ENCODE data around the gene MYOZ2.

The MYOZ2 gene

GRCh38 chr4:119128148-119128547 is 7.5 kb upstream of the MYOZ2 start:
- DNase-seq (ENCODE audit: extremely low read depth, low read depth) = no peak
- TF ChIP-seq, protein P1, sequence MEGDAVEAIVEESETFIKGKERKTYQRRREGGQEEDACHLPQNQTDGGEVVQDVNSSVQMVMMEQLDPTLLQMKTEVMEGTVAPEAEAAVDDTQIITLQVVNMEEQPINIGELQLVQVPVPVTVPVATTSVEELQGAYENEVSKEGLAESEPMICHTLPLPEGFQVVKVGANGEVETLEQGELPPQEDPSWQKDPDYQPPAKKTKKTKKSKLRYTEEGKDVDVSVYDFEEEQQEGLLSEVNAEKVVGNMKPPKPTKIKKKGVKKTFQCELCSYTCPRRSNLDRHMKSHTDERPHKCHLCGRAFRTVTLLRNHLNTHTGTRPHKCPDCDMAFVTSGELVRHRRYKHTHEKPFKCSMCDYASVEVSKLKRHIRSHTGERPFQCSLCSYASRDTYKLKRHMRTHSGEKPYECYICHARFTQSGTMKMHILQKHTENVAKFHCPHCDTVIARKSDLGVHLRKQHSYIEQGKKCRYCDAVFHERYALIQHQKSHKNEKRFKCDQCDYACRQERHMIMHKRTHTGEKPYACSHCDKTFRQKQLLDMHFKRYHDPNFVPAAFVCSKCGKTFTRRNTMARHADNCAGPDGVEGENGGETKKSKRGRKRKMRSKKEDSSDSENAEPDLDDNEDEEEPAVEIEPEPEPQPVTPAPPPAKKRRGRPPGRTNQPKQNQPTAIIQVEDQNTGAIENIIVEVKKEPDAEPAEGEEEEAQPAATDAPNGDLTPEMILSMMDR (IDR thresholded peaks at IDR 0.05; ENCODE audit: low read depth, low read length) = no peak

- TF ChIP-seq, protein P1 (IDR thresholded peaks at IDR 0.05; ENCODE audit: low read depth, low read length) = no peak
- DNase-seq (ENCODE audit: extremely low read depth, low read depth) = peak; percentile 40
These were observed 5.1 kb upstream of the MYOZ2 start for GRCh38 chr4:119130365-119131065.

GRCh38 chr4:119131164-119131563 is 4.5 kb upstream of the MYOZ2 start:
- TF ChIP-seq, protein P1 (IDR thresholded peaks at IDR 0.05; ENCODE audit: low read depth, low read length) = no peak
- DNase-seq (ENCODE audit: extremely low read depth, low read depth) = no peak

DNA sequence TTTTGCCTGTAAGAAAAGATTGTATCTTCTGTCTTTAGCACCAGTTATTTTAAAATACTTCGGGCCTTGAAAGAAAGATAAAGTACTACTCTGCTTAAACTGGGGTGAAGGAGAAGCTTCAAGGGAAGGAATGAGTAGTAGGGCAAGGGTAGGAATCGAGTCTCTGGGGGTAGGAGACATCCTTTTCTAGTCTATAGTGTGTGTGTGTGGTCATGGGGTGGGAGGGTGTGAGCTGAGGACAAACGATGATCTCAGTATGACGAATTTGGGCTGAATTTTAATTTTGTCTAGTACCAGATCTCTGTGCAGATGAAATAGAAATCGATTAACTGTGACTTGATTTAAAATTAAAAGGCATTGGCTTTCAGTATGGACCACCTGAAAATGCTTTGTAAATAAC is 3.3 kb upstream of the MYOZ2 start:
- DNase-seq (ENCODE audit: extremely low read depth, low read depth) = no peak
- TF ChIP-seq, protein P1 (IDR thresholded peaks at IDR 0.05; ENCODE audit: low read depth, low read length) = no peak

GRCh38 chr4:119136546-119136945 is 914 bp downstream of the MYOZ2 start:
- TF ChIP-seq, protein P1 (IDR thresholded peaks at IDR 0.05; ENCODE audit: low read depth, low read length) = no peak
- DNase-seq (ENCODE audit: extremely low read depth, low read depth) = no peak

DNA sequence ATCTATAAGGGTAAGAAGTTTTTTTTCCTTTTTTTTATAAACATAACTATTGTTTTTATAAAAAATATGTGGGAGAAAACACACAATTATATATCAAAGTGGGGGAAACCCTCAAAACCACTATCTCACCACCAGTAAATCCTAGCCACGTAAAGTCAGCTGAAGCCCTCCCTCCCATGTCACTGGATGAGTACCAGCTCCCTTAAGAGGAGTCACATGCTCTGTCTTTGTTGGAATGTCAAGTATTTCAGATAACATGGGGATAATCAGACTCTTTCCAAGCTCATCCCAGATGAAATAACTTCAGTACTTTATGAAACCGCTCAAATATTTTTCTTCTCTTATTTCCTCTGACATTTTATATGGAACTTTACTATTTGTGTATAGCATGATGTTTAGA is 2.4 kb downstream of the MYOZ2 start:
- TF ChIP-seq, protein P1 (IDR thresholded peaks at IDR 0.05; ENCODE audit: low read depth, low read length) = no peak
- DNase-seq (ENCODE audit: extremely low read depth, low read depth) = no peak

DNA sequence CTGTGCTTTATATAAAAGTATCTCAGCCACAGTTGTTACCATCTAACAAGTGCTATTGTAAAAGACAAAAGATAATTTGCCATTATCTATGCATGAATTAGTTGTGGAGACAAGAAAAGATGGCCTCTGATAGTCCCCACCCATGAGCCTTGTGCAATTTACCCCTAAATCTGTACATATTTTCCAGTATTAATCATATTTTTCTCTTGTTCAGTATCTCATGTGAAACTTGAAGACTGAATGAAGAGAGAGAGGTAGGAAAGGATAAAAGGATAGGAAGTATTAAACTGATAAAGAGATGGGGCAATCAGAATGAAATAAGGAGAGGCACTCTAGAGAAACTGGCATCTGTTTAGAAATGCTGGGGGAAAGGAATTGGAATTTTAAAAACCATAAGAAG is 3.7 kb downstream of the MYOZ2 start:
- TF ChIP-seq, protein P1 (IDR thresholded peaks at IDR 0.05; ENCODE audit: low read depth, low read length) = no peak

More for the DNA sequence above, 3.7 kb downstream of the MYOZ2 start:
- no peak for DNase-seq (ENCODE audit: extremely low read depth, low read depth)

Data from AG09319 (cell line).